ENCODE data around the gene SLC26A3. TPM values are rescaled to one million over a fixed set of nuclear protein-coding genes. Genes with fewer than 3 reads are reported as not detected.

The SLC26A3 gene
- total and polyA plus RNA-seq, 11 donors, result 0.10 to 0.35 TPM; not detected in 9

DNA sequence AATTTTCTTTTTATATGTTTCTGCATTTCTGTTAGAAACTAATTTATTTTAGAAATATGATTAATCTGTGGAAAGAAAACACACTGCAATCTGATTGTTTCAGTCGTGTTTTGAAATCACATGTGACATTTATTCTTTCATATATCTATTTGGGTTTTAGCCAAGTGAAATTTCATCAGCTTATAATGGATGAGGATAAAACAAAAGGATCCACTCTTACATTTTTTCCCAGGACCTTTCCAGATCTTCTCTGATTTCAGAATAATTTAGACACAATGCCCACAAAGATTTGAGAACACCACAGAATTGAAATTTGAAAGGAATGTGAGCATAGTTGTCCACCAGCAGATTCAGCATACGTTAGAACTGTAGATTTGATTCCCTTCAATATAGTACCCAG lies 30.0 kb downstream of the SLC26A3 start:
- no peak overlapping the region for H3K27ac ChIP-seq
- intact Hi-C loops (cut with DNase I), result no loop called here
- DNase-seq (no peak), ATAC-seq (no peak)
- no peaks in the 10 kb centered on the region for H3K4me1 ChIP-seq
- 45 to 60% (median 51%) methylated on average over 2 of the region's 2 CpGs for WGBS, 4 donors
- H3K36me3 ChIP-seq, result no peaks in the 10 kb centered on the region
- no peaks in the 10 kb centered on the region for H3K27me3 ChIP-seq
- H3K4me3 ChIP-seq, result no peak overlapping the region
- TF ChIP-seq POLR2A (IDR thresholded peaks at IDR 0.05), result no peak
- TF ChIP-seq, protein P1, sequence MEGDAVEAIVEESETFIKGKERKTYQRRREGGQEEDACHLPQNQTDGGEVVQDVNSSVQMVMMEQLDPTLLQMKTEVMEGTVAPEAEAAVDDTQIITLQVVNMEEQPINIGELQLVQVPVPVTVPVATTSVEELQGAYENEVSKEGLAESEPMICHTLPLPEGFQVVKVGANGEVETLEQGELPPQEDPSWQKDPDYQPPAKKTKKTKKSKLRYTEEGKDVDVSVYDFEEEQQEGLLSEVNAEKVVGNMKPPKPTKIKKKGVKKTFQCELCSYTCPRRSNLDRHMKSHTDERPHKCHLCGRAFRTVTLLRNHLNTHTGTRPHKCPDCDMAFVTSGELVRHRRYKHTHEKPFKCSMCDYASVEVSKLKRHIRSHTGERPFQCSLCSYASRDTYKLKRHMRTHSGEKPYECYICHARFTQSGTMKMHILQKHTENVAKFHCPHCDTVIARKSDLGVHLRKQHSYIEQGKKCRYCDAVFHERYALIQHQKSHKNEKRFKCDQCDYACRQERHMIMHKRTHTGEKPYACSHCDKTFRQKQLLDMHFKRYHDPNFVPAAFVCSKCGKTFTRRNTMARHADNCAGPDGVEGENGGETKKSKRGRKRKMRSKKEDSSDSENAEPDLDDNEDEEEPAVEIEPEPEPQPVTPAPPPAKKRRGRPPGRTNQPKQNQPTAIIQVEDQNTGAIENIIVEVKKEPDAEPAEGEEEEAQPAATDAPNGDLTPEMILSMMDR (IDR thresholded peaks at IDR 0.05), result no peak
- no peaks in the 10 kb centered on the region for H3K9me3 ChIP-seq

GRCh38 chr7:107768263-107768662 lies 34.8 kb downstream of the SLC26A3 start:
- TF ChIP-seq POLR2A (IDR thresholded peaks at IDR 0.05), result no peak
- TF ChIP-seq, protein P1 (IDR thresholded peaks at IDR 0.05), result no peak
- H3K4me1 ChIP-seq, result no peaks in the 10 kb centered on the region
- ATAC-seq (no peak), DNase-seq (no peak)
- H3K27me3 ChIP-seq, result no peaks in the 10 kb centered on the region
- no peaks in the 10 kb centered on the region for H3K9me3 ChIP-seq
- intact Hi-C loops (cut with DNase I), result no loop called here
- 63 to 73% (median 72%) methylated on average over 1 of the region's 1 CpG for WGBS, 4 donors
- no peaks in the 10 kb centered on the region for H3K36me3 ChIP-seq
- H3K4me3 ChIP-seq, result no peak overlapping the region
- H3K27ac ChIP-seq, result no peak overlapping the region

DNA sequence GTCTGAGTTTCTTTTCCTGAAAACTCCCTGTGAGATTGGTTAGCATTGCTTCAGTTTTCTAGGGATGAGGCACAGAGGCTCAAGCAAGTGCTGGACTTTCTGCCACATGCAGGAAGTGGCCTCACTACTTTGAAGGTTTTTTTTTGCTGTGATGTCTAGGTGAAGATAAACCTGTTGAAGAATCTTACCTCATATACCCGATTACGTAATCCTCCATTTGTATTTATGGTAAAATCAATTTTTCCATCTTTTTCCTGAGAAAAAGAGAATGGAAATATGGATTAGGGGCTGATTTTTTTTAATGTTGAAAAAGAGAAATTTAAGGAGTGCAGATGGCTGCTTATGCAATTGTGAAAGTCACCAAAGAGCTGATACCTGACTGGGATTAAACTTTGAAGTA lies 35.6 kb downstream of the SLC26A3 start:
- WGBS, 4 donors, result 96 to 97% (median 97%) methylated on average over 2 of the region's 2 CpGs

GRCh38 chr7:107758667-107759066 lies 44.4 kb downstream of the SLC26A3 start:
- Histone ChIP-seq H3K4me1 (no peaks in the 10 kb centered on the region), H3K4me3 (no peak overlapping the region), H3K36me3 (peaks cover 0 to 87% (median 72%) of the 10 kb centered on the region in 9 donors), H3K9me3 (no peaks in the 10 kb centered on the region), H3K27me3 (no peaks in the 10 kb centered on the region), H3K27ac (no peak overlapping the region)
- intact Hi-C loops (cut with DNase I), result no loop called here
- WGBS, 4 donors, result 98 to 100% (median 100%) methylated on average over 1 of the region's 1 CpG
- DNase-seq (no peak), ATAC-seq (no peak)
- TF ChIP-seq POLR2A (IDR thresholded peaks at IDR 0.05), result no peak
- TF ChIP-seq, protein P1 (IDR thresholded peaks at IDR 0.05), result no peak

More for the DNA sequence above, 35.6 kb downstream of the SLC26A3 start:
- no peak for DNase-seq
- H3K9me3 ChIP-seq, result no peaks in the 10 kb centered on the region
- H3K4me3 ChIP-seq, result no peak overlapping the region
- H3K27me3 ChIP-seq, result no peaks in the 10 kb centered on the region
- intact Hi-C loops (cut with DNase I), result no loop called here
- H3K4me1 ChIP-seq, result no peaks in the 10 kb centered on the region
- no peaks in the 10 kb centered on the region for H3K36me3 ChIP-seq
- no peak overlapping the region for H3K27ac ChIP-seq
- no peak for TF ChIP-seq POLR2A (IDR thresholded peaks at IDR 0.05)
- TF ChIP-seq, protein P1 (IDR thresholded peaks at IDR 0.05), result no peak
- no peak for ATAC-seq
